GM23338 (cell line): ENCODE data around the gene ANO10. TPM values are rescaled to one million over a fixed set of nuclear protein-coding genes. Genes with fewer than 3 reads are reported as not detected.

Experiments used
- ATAC-seq: fragments of 200-7000 bp; cut with Tn5 transposase; 3 replicates; pipeline ENCODE4 v1.9.1; 2020
- DNase-seq: peaks from one replicate; pipeline ENCODE4 v3.0.0-alpha.2; 2015; ENCODE audit warnings: low spot score
- H2AFZ ChIP-seq: fragments of 200-600 bp; sonication (generic); 2 replicates; pipeline ENCODE4 v1.8.0; 2016; ENCODE audit warnings: antibody characterized with exemption, mild to moderate bottlenecking, moderate library complexity
- H3F3A ChIP-seq: fragments of 200-600 bp; sonication (generic); replicated peaks from 2 replicates; pipeline ENCODE4 v1.8.0; 2017; ENCODE audit warnings: antibody characterized with exemption, mixed run types, low read depth
- H3K27ac ChIP-seq: fragments of 200-600 bp; sonication (generic); 2 replicates; pipeline ENCODE4 v1.6.1; 2016; ENCODE audit warnings: low read depth
- H3K27me3 ChIP-seq: fragments of 200-600 bp; sonication (generic); 2 replicates; pipeline ENCODE4 v1.8.0; 2016; ENCODE audit warnings: mild to moderate bottlenecking, mixed run types, moderate library complexity; ENCODE audit not compliant: insufficient read depth
- H3K36me3 ChIP-seq: fragments of 200-600 bp; sonication (generic); 2 replicates; pipeline ENCODE4 v1.8.0; 2016; ENCODE audit warnings: mild to moderate bottlenecking; ENCODE audit not compliant: insufficient read depth
- H3K4me1 ChIP-seq: fragments of 200-600 bp; sonication (generic); 2 replicates; pipeline ENCODE4 v1.8.0; 2016; ENCODE audit warnings: mild to moderate bottlenecking, moderate library complexity; ENCODE audit not compliant: insufficient read depth
- H3K4me2 ChIP-seq: fragments of 200-600 bp; sonication (generic); 2 replicates; pipeline ENCODE4 v1.7.1; 2017; ENCODE audit warnings: mixed run types
- H3K4me3 ChIP-seq: fragments of 200-600 bp; sonication (generic); 2 replicates; pipeline ENCODE4 v1.6.1; 2016; ENCODE audit warnings: mixed run types
- H3K79me2 ChIP-seq: fragments of 200-600 bp; sonication (generic); replicated peaks from 2 replicates; pipeline ENCODE4 v1.8.0; 2017; ENCODE audit warnings: mild to moderate bottlenecking; ENCODE audit not compliant: insufficient read depth
- H3K9me2 ChIP-seq: fragments of 200-600 bp; sonication (generic); 2 replicates; pipeline ENCODE4 v1.8.0; 2017; ENCODE audit not compliant: insufficient read depth
- H4K20me1 ChIP-seq: fragments of 200-600 bp; sonication (generic); replicated peaks from 2 replicates; pipeline ENCODE4 v1.8.0; 2017; ENCODE audit warnings: mild to moderate bottlenecking; ENCODE audit not compliant: insufficient read depth
- H3K27ac Mint-ChIP-seq: 2 replicates; pipeline ENCODE4 v1.8.0; 2020; ENCODE audit warnings: inconsistent platforms, mild to moderate bottlenecking, moderate library complexity, mixed read lengths
- H3K27me3 Mint-ChIP-seq: 3 replicates; pipeline ENCODE4 v1.8.0; 2022; ENCODE audit warnings: low read depth, mild to moderate bottlenecking, moderate library complexity, mixed read lengths, inconsistent platforms; ENCODE audit not compliant: insufficient read depth, poor library complexity
- H3K36me3 Mint-ChIP-seq: 3 replicates; pipeline ENCODE4 v1.8.0; 2021; ENCODE audit warnings: low read depth, mild to moderate bottlenecking, inconsistent platforms, moderate library complexity, mixed read lengths
- H3K4me1 Mint-ChIP-seq: 3 replicates; pipeline ENCODE4 v1.8.0; 2020; ENCODE audit warnings: mild to moderate bottlenecking, inconsistent platforms, mixed read lengths
- H3K4me3 Mint-ChIP-seq: 3 replicates; pipeline ENCODE4 v1.8.0; 2021; ENCODE audit warnings: moderate library complexity, mild to moderate bottlenecking, inconsistent platforms, mixed read lengths
- H3K9me3 Mint-ChIP-seq: 3 replicates; pipeline ENCODE4 v1.8.0; 2020; ENCODE audit warnings: moderate library complexity, mild to moderate bottlenecking, inconsistent platforms, mixed read lengths
- CREB1 ChIP-seq: fragments of 250-450 bp; sonication (Bioruptor Pico); IDR thresholded peaks from 2 replicates; pipeline ENCODE4 v1.5.0; 2020; ENCODE audit warnings: low read depth, mild to moderate bottlenecking, moderate library complexity
- ZNF114 ChIP-seq: fragments of 250-450 bp; sonication (Bioruptor Pico); IDR thresholded peaks from 2 replicates; pipeline ENCODE4 v1.5.0; 2020; ENCODE audit warnings: mild to moderate bottlenecking, moderate library complexity
- polyA plus RNA-seq: library from polyadenylated mRNA; unstranded; fragments of >200 nt; fragmentation: Nextera tagmentation; extraction: Ambion mirVana; gene quantifications from 2 replicates; pipeline ENCODE4 v1.2.1, GENCODE V29; 2016
- total RNA-seq: library from RNA; depleted of rRNA; stranded (reverse); fragments of >200 nt; shearing (Covaris generic); gene quantifications from 2 replicates; pipeline ENCODE4 v1.2.3, GENCODE V29; 2014
- TF ChIP-seq, protein P1 (sequence below): IDR thresholded peaks from one replicate; pipeline ENCODE4 v1.6.1; 2018; ENCODE audit warnings: antibody characterized with exemption; ENCODE audit not compliant: unreplicated experiment
- TF ChIP-seq, protein P2 (sequence below): fragments of 250-450 bp; sonication (Bioruptor Pico); IDR thresholded peaks from 2 replicates; pipeline ENCODE4 v1.5.0; 2020; ENCODE audit warnings: mild to moderate bottlenecking, moderate library complexity
- TF ChIP-seq, protein P3 (sequence below), 2 experiments: fragments of 200-600 bp in 1 of 2; sonication (generic) in 1 of 2; conservative IDR thresholded peaks; 2 replicates each; pipeline versions ENCODE4 v1.5.1 to v1.6.1; 2016 to 2017; ENCODE audit warnings: antibody characterized with exemption in 2 of 2, low read depth in 2 of 2, mild to moderate bottlenecking in 2 of 2, moderate library complexity in 1 of 2

ANO10 gene
- total and polyA plus RNA-seq, 2 experiments from 2014 or later, result 29.2 to 48.1 TPM

DNA sequence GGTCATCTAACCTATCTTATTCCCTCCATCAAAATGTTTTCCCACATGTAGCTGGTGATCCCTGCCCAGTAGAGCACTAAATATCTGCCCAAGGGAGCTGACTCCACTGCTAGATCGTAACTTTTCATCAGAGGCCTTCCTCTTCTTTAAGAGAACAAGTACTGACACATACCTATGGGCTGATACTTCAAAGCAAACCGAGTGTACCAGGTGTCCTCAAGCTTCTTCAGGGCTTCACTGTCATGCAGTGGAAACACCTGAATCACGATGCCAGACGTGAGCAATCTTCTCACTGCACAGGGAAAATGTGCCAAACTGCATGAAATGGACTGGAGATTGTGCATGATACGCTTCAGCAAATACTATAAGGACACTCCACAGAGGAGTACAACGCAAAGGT, 41.6 kb downstream of the ANO10 start (continued):
- TF ChIP-seq, protein P1, sequence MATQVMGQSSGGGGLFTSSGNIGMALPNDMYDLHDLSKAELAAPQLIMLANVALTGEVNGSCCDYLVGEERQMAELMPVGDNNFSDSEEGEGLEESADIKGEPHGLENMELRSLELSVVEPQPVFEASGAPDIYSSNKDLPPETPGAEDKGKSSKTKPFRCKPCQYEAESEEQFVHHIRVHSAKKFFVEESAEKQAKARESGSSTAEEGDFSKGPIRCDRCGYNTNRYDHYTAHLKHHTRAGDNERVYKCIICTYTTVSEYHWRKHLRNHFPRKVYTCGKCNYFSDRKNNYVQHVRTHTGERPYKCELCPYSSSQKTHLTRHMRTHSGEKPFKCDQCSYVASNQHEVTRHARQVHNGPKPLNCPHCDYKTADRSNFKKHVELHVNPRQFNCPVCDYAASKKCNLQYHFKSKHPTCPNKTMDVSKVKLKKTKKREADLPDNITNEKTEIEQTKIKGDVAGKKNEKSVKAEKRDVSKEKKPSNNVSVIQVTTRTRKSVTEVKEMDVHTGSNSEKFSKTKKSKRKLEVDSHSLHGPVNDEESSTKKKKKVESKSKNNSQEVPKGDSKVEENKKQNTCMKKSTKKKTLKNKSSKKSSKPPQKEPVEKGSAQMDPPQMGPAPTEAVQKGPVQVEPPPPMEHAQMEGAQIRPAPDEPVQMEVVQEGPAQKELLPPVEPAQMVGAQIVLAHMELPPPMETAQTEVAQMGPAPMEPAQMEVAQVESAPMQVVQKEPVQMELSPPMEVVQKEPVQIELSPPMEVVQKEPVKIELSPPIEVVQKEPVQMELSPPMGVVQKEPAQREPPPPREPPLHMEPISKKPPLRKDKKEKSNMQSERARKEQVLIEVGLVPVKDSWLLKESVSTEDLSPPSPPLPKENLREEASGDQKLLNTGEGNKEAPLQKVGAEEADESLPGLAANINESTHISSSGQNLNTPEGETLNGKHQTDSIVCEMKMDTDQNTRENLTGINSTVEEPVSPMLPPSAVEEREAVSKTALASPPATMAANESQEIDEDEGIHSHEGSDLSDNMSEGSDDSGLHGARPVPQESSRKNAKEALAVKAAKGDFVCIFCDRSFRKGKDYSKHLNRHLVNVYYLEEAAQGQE, result no peak

DNA sequence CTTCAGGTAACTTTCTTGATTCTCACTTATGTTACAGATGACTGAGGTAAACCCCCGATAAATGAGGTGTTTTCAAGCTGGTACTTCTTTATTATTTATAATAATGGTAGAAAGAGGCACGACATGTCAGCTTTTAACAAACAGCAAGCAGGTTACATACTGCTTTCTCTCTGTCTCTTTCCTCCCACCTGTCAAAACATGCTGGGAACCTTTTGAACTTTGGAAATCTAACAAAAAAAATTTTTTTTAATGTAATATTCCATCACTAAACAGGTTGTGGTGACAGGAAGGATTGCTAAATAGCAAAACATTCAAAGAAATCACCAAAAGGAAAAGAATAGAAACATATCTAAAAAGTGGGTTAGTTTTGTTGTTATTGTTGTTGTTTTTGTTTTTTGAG, 48.2 kb downstream of the ANO10 start:
- no peaks in the 10 kb centered on the region for H3K36me3 ChIP-seq
- H3K4me1 ChIP-seq, result no peaks in the 10 kb centered on the region
- H3K4me3 ChIP-seq, result no peak overlapping the region
- ATAC-seq (no peak), DNase-seq (no peak)
- H3K27ac ChIP-seq, result no peak overlapping the region
- no peak overlapping the region for H3K27ac Mint-ChIP-seq
- no peak overlapping the region for H3K4me3 Mint-ChIP-seq
- H4K20me1 ChIP-seq, result peaks cover 10% of the 10 kb centered on the region; the same call in 1 of the 2 replicates
- H3K9me2 ChIP-seq, result no peaks in the 10 kb centered on the region
- H3K4me1 Mint-ChIP-seq, result peaks cover 5% of the 10 kb centered on the region; the same call in 1 of the 3 replicates
- no peaks in the 10 kb centered on the region for H3K27me3 Mint-ChIP-seq
- H3K36me3 Mint-ChIP-seq, result peaks cover 13% of the 10 kb centered on the region
- no peak overlapping the region for H3K4me2 ChIP-seq
- TF ChIP-seq ZNF114 (CRISPR knock-in tag) (no peak), CREB1 (CRISPR knock-in tag) (no peak)
- TF ChIP-seq, protein P2, sequence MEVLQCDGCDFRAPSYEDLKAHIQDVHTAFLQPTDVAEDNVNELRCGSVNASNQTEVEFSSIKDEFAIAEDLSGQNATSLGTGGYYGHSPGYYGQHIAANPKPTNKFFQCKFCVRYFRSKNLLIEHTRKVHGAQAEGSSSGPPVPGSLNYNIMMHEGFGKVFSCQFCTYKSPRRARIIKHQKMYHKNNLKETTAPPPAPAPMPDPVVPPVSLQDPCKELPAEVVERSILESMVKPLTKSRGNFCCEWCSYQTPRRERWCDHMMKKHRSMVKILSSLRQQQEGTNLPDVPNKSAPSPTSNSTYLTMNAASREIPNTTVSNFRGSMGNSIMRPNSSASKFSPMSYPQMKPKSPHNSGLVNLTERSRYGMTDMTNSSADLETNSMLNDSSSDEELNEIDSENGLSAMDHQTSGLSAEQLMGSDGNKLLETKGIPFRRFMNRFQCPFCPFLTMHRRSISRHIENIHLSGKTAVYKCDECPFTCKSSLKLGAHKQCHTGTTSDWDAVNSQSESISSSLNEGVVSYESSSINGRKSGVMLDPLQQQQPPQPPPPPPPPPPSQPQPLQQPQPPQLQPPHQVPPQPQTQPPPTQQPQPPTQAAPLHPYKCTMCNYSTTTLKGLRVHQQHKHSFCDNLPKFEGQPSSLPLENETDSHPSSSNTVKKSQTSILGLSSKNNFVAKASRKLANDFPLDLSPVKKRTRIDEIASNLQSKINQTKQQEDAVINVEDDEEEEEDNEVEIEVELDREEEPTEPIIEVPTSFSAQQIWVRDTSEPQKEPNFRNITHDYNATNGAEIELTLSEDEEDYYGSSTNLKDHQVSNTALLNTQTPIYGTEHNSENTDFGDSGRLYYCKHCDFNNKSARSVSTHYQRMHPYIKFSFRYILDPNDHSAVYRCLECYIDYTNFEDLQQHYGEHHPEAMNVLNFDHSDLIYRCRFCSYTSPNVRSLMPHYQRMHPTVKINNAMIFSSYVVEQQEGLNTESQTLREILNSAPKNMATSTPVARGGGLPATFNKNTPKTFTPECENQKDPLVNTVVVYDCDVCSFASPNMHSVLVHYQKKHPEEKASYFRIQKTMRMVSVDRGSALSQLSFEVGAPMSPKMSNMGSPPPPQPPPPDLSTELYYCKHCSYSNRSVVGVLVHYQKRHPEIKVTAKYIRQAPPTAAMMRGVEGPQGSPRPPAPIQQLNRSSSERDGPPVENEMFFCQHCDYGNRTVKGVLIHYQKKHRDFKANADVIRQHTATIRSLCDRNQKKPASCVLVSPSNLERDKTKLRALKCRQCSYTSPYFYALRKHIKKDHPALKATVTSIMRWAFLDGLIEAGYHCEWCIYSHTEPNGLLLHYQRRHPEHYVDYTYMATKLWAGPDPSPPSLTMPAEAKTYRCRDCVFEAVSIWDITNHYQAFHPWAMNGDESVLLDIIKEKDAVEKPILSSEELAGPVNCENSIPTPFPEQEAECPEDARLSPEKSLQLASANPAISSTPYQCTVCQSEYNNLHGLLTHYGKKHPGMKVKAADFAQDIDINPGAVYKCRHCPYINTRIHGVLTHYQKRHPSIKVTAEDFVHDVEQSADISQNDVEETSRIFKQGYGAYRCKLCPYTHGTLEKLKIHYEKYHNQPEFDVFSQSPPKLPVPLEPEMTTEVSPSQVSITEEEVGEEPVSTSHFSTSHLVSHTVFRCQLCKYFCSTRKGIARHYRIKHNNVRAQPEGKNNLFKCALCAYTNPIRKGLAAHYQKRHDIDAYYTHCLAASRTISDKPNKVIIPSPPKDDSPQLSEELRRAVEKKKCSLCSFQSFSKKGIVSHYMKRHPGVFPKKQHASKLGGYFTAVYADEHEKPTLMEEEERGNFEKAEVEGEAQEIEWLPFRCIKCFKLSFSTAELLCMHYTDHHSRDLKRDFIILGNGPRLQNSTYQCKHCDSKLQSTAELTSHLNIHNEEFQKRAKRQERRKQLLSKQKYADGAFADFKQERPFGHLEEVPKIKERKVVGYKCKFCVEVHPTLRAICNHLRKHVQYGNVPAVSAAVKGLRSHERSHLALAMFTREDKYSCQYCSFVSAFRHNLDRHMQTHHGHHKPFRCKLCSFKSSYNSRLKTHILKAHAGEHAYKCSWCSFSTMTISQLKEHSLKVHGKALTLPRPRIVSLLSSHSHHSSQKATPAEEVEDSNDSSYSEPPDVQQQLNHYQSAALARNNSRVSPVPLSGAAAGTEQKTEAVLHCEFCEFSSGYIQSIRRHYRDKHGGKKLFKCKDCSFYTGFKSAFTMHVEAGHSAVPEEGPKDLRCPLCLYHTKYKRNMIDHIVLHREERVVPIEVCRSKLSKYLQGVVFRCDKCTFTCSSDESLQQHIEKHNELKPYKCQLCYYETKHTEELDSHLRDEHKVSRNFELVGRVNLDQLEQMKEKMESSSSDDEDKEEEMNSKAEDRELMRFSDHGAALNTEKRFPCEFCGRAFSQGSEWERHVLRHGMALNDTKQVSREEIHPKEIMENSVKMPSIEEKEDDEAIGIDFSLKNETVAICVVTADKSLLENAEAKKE (CRISPR knock-in tag), result no peak
- TF ChIP-seq, protein P1, result no peak
- TF ChIP-seq, protein P3, sequence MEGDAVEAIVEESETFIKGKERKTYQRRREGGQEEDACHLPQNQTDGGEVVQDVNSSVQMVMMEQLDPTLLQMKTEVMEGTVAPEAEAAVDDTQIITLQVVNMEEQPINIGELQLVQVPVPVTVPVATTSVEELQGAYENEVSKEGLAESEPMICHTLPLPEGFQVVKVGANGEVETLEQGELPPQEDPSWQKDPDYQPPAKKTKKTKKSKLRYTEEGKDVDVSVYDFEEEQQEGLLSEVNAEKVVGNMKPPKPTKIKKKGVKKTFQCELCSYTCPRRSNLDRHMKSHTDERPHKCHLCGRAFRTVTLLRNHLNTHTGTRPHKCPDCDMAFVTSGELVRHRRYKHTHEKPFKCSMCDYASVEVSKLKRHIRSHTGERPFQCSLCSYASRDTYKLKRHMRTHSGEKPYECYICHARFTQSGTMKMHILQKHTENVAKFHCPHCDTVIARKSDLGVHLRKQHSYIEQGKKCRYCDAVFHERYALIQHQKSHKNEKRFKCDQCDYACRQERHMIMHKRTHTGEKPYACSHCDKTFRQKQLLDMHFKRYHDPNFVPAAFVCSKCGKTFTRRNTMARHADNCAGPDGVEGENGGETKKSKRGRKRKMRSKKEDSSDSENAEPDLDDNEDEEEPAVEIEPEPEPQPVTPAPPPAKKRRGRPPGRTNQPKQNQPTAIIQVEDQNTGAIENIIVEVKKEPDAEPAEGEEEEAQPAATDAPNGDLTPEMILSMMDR (conservative IDR thresholded peaks at IDR 0.05; ENCODE audit: low read depth in 2 of 2), result no peak
- H3K27me3 ChIP-seq, result no peaks in the 10 kb centered on the region
- H2AFZ ChIP-seq, result no peak overlapping the region
- H3K79me2 ChIP-seq, result no peaks in the 10 kb centered on the region
- no peaks in the 10 kb centered on the region for H3K9me3 Mint-ChIP-seq
- no peaks in the 10 kb centered on the region for H3F3A ChIP-seq
